ENCODE measurements around the gene UBE2G1. TPM values are rescaled to one million over a fixed set of nuclear protein-coding genes. Genes with fewer than 3 reads are reported as not detected.

Gene UBE2G1
- total RNA-seq, 3 donors from 2014 or later, result 71.3 to 73.0 (median 72.2) TPM

DNA sequence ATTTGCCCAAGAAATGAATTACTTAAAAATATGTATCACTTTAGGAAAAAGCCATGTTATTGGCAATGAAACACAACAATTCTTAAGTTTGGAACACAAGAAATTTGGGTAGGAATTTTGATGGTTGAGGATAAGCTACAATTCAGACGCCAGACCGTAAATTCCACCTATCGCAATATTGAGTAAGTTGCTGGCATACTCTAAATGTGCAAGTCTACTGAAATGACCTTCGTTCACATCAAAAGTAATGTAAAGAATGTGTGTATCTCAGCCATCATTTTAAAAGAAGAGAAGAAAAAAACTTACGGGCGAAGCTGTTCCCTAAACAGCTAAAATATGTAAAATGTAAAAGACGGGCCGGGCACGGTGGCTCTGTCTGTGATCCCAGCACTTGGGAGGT is 33.4 kb downstream of the UBE2G1 start:
- Mint-ChIP-seq H3K9me3 (no peaks in the 10 kb centered on the region), H3K4me1 (ENCODE audit: low read depth) (peaks cover 59% of the 10 kb centered on the region)

DNA sequence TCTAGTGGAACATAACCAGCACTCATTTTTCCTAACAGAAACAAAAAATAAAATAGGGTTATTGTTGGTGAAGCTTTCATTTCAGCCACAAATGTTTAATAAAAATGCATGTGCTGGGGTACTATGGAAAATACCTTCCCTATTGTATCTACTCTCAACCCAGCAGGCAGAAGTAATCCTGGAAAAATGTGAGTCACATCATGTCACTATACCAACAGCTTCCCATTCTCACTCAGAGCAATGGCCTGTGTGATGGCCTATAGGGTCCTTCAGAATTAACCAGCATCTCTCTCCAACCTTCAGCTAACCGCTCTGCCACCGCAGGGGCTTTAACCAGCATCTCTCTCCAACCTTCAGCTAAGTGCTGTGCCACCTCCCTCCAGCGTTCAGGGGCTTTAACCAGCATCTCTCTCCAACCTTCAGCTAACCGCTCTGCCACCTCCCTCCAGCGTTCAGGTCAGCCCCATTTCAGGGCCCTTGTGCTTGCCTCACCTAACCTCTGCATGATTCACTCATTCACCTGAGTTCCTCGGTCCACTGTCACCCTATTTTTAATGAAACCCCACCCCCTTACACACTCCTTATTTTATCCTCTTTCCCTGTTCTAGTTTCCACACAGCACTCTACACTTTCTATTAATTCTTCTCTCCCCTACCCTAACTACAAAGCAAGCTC is 34.0 kb downstream of the UBE2G1 start:
- Mint-ChIP-seq H3K4me1 (ENCODE audit: low read depth) (peaks cover 55% of the 10 kb centered on the region), H3K9me3 (no peaks in the 10 kb centered on the region), H3K27me3 (ENCODE audit: low read depth) (no peaks in the 10 kb centered on the region), H3K36me3 (ENCODE audit: insufficient read depth) (peaks cover 6% of the 10 kb centered on the region), H3K4me3 (no peak overlapping the region)
- DNase-seq (no peak), ATAC-seq (no peak)

More for the DNA sequence above, 33.4 kb downstream of the UBE2G1 start:
- peaks cover 2% of the 10 kb centered on the region for H3K36me3 Mint-ChIP-seq (ENCODE audit: insufficient read depth)
- DNase-seq (no peak), ATAC-seq (no peak)
- H3K27me3 Mint-ChIP-seq (ENCODE audit: low read depth), result no peaks in the 10 kb centered on the region
- H3K4me3 Mint-ChIP-seq, result no peak overlapping the region

DNA sequence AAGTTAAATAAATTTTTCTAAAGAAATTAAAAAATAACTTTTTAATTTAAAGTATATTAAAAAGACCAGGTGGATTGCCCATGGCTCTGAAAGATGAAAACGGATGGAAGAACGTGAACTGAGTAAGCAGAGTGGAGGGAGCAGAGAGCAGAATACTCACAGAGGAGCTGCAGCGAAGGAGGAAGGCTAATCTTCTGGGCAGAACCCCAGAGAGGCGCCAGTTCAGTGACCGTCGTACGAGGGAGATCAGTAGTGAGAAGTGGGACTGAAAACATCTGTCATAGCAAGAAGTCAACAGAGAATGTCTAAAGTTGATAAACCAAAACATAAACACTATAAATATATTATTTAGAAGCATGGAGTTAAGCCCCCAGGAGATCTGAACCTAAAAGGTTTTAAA is 34.9 kb downstream of the UBE2G1 start:
- Mint-ChIP-seq H3K27me3 (ENCODE audit: low read depth) (no peaks in the 10 kb centered on the region), H3K9me3 (no peaks in the 10 kb centered on the region), H3K4me3 (no peak overlapping the region), H3K36me3 (ENCODE audit: insufficient read depth) (peaks cover 6% of the 10 kb centered on the region), H3K4me1 (ENCODE audit: low read depth) (peaks cover 48% of the 10 kb centered on the region)
- ATAC-seq (no peak), DNase-seq (no peak)

DNA sequence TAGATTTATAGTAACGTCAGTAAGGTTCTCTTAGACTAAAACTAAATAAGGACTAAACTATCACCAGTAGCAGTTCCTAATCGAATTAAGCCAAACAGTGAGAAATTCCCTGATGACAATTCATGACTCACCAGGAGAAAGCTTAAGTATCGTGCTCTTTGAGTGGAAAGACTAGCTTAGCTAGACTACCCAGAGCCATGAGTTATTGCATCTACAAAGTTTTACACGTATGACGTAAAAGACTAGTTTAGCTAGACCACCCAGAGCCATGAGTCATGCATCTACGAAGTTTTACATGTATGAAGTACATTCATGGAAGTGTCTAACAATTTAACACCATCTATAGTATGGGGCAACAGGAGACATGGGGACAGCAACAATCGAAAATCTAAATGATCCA is 36.6 kb downstream of the UBE2G1 start:
- H3K4me1 Mint-ChIP-seq (ENCODE audit: low read depth), result peaks cover 44% of the 10 kb centered on the region
- peaks cover 17% of the 10 kb centered on the region for H3K36me3 Mint-ChIP-seq (ENCODE audit: insufficient read depth)
- DNase-seq (no peak), ATAC-seq (peak; percentile 57 to 59)
- H3K27me3 Mint-ChIP-seq (ENCODE audit: low read depth), result no peaks in the 10 kb centered on the region
- H3K4me3 Mint-ChIP-seq, result no peak overlapping the region
- peaks cover 10% of the 10 kb centered on the region for H3K9me3 Mint-ChIP-seq

DNA sequence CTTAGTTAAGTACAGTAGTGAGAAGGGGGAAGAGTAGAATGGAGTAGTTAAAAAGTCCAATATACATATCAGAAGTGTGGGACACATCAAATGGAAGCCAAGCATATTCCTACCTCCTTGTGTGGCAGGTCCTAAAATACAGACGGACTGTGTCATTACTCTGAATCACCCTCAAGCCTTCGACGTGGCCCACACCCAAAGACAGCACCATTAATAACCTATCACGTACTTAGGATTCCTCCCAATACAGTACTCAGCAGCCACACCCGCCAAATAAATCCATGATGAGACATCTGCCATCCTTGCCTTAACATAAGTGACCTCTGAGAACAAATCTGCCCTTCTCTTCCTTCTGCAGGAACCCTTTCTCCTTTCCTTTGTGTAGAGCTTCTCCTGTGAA is 38.9 kb downstream of the UBE2G1 start:
- peaks cover 37% of the 10 kb centered on the region for H3K4me1 Mint-ChIP-seq (ENCODE audit: low read depth)
- ATAC-seq, result no peak
- H3K27me3 Mint-ChIP-seq (ENCODE audit: low read depth), result no peaks in the 10 kb centered on the region
- no peak overlapping the region for H3K4me3 Mint-ChIP-seq
- H3K9me3 Mint-ChIP-seq, result peaks cover 10% of the 10 kb centered on the region
- peaks cover 17% of the 10 kb centered on the region for H3K36me3 Mint-ChIP-seq (ENCODE audit: insufficient read depth)
- no peak for DNase-seq

DNA sequence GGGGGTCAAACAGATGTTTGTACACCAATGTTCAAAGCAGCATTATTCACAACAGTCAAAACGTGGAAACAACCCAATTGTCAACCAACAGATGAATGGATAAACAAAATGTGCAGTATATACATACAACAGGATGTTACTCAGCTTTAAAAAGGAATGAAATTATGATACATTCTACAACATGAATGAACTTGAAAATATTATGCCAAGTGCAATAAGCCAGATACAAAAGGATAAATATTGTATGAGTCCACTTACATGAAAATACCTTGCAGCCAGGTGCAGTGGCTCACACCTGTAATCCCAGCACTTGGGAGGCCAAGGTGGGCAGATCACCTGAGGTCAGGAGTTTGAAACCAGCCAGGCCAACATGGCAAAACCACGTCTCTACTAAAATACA is 39.9 kb downstream of the UBE2G1 start:
- Mint-ChIP-seq H3K4me3 (no peak overlapping the region), H3K9me3 (peaks cover 10% of the 10 kb centered on the region), H3K27me3 (ENCODE audit: low read depth) (no peaks in the 10 kb centered on the region), H3K36me3 (ENCODE audit: insufficient read depth) (peaks cover 18% of the 10 kb centered on the region), H3K4me1 (ENCODE audit: low read depth) (peaks cover 37% of the 10 kb centered on the region)
- ATAC-seq (no peak), DNase-seq (no peak)

DNA sequence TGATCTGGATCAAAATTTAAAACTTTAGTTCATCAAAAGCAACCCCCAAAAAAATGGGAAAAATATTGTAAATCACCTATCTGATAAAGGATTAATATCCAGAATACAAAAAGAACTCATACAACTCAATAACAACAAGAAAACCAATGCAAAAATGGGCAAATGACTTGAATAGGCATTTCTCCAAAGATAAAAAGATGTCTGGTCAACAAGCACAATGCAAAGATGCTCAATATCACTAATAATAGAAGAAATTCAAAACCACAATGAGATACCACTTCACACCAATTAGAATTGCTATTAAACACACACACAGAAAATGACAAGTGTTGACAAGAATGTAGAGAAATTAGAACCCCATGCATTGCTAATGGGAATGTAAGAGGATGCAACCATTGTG is 40.4 kb downstream of the UBE2G1 start:
- peaks cover 17% of the 10 kb centered on the region for H3K36me3 Mint-ChIP-seq (ENCODE audit: insufficient read depth)
- H3K27me3 Mint-ChIP-seq (ENCODE audit: low read depth), result no peaks in the 10 kb centered on the region
- no peak for DNase-seq
- H3K4me3 Mint-ChIP-seq, result no peak overlapping the region
- peaks cover 10% of the 10 kb centered on the region for H3K9me3 Mint-ChIP-seq
- no peak for ATAC-seq
- peaks cover 36% of the 10 kb centered on the region for H3K4me1 Mint-ChIP-seq (ENCODE audit: low read depth)

DNA sequence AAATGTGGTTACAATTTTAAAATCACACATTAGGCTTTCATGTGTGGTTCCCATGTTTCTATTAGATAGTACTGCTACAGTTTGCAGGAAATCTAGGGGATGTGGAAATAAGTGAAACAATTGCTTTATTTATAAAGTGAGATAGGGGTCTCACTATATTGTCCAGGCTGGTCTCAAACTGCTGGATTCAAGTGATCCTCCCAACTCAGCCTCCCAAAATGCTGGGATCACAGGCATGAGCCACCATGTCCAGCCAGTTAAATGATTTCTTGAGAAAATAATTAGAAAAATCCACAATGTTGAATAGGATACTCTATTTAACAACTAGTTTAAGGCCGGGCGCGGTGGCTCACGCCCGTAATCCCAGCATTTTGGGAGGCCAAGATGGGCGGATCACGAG is 42.0 kb downstream of the UBE2G1 start:
- DNase-seq (no peak), ATAC-seq (no peak)
- H3K4me1 Mint-ChIP-seq (ENCODE audit: low read depth), result peaks cover 32% of the 10 kb centered on the region
- H3K27me3 Mint-ChIP-seq (ENCODE audit: low read depth), result no peaks in the 10 kb centered on the region
- peaks cover 10% of the 10 kb centered on the region for H3K9me3 Mint-ChIP-seq
- H3K4me3 Mint-ChIP-seq, result no peak overlapping the region
- peaks cover 17% of the 10 kb centered on the region for H3K36me3 Mint-ChIP-seq (ENCODE audit: insufficient read depth)

DNA sequence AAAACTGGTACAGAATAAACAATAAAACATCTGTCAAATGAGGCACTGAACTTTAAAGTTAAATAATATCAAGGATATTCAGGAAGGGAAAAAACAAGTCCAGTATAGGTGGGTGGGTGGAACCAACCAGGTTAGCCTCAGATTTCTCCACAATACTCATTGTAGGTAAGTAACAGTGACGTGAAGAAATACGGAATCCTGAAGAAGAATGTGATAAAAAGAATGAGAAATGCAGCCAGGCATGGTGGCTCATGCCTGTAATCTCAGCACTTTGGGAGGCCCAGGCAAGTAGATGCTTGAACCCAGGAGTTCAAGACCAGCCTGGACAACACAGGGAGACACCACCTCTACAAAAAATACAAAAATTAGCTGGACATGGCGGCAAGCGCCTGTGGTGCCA is 47.3 kb downstream of the UBE2G1 start:
- H3K27me3 Mint-ChIP-seq (ENCODE audit: low read depth), result no peaks in the 10 kb centered on the region
- no peak for DNase-seq
- no peak overlapping the region for H3K4me3 Mint-ChIP-seq
- peaks cover 47% of the 10 kb centered on the region for H3K4me1 Mint-ChIP-seq (ENCODE audit: low read depth)
- H3K9me3 Mint-ChIP-seq, result no peaks in the 10 kb centered on the region
- no peak for ATAC-seq
- peaks cover 2% of the 10 kb centered on the region for H3K36me3 Mint-ChIP-seq (ENCODE audit: insufficient read depth)

DNA sequence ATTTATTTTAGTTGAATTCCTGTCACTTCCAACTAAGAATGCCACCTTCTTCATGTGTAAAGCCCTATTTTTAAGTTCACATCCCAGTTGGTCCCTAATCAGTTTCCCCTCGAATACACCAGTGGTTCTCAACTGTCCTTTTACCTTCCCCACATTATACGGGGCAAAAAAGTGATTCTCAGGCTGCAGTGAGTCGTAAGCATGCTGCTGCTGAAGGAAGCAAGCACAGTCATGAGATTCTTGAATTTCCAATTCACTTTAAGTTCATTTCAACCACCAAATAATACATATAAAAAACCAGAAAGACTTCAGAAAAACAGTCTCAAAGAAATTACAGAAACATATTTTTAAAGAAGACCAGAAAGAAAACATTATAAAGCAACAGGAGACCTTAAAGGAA is 47.9 kb downstream of the UBE2G1 start:
- Mint-ChIP-seq H3K9me3 (no peaks in the 10 kb centered on the region), H3K4me3 (no peak overlapping the region), H3K27me3 (ENCODE audit: low read depth) (no peaks in the 10 kb centered on the region), H3K36me3 (ENCODE audit: insufficient read depth) (peaks cover 2% of the 10 kb centered on the region), H3K4me1 (ENCODE audit: low read depth) (peaks cover 48% of the 10 kb centered on the region)
- DNase-seq (no peak), ATAC-seq (no peak)

DNA sequence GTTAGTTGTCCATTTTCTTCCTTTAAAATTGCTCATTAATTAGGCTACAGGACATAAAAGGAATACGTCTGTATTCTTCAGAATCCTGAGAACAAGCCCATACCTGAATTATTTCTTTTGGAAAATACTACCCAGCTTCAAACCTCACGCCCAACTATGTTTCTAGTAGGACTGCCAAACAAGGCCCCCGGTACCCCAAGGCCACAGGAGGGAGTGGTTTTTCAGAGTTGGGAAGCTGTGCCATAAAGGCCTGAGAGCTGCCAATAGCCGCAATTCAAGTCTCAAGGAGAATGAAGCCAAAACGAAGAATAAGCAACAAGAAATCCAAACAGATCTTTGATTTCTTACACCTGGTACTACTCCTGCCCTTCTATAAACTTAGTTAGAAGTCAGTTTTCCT is 48.3 kb downstream of the UBE2G1 start:
- DNase-seq (no peak), ATAC-seq (no peak)
- H3K4me3 Mint-ChIP-seq, result no peak overlapping the region
- peaks cover 48% of the 10 kb centered on the region for H3K4me1 Mint-ChIP-seq (ENCODE audit: low read depth)
- peaks cover 2% of the 10 kb centered on the region for H3K36me3 Mint-ChIP-seq (ENCODE audit: insufficient read depth)
- H3K27me3 Mint-ChIP-seq (ENCODE audit: low read depth), result no peaks in the 10 kb centered on the region
- no peaks in the 10 kb centered on the region for H3K9me3 Mint-ChIP-seq

DNA sequence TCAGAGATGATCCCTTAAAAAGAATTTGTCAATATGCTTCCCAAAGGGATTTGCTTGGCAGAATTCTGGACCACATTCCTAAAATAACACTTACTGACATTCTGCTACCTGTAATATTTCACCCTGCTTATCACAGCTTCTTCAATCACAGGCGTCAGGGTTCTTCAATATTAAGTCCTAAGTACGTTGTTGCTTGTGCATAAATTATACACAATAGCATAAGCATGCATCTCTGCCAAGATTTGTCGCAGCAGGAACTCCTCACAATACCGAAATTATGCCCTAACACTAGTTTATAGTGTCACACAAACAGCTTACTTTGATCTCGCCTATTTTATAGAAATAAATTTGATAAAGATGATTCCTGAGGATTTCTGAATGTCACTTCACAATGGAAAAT is 48.9 kb downstream of the UBE2G1 start:
- Mint-ChIP-seq H3K4me3 (no peak overlapping the region), H3K36me3 (ENCODE audit: insufficient read depth) (peaks cover 2% of the 10 kb centered on the region), H3K27me3 (ENCODE audit: low read depth) (no peaks in the 10 kb centered on the region), H3K9me3 (no peaks in the 10 kb centered on the region), H3K4me1 (ENCODE audit: low read depth) (peaks cover 51% of the 10 kb centered on the region)
- DNase-seq, result no peak
- no peak for ATAC-seq

DNA sequence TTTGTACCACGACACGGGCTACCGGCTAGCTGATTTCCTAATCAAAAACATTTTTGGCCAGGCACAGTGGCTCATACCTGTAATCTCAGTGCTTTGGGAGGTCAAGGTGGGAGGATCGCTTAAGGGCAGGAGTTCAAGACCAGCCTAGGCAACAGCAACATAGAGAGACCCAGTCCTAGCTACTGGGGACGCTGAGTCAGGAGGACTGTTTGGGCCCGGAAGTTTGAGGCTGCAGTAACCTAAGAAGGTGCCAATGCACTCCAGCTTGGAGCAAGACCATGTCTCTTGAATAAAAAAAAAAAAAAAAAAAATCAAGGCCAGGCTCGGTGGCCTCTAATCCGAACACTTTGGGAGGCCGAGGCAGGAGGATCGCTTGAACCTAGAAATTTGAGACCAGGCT is 49.8 kb downstream of the UBE2G1 start:
- Mint-ChIP-seq H3K4me1 (ENCODE audit: low read depth) (peaks cover 52% of the 10 kb centered on the region), H3K9me3 (no peaks in the 10 kb centered on the region), H3K27me3 (ENCODE audit: low read depth) (no peaks in the 10 kb centered on the region), H3K4me3 (no peak overlapping the region), H3K36me3 (ENCODE audit: insufficient read depth) (no peaks in the 10 kb centered on the region)
- DNase-seq (no peak), ATAC-seq (no peak)

DNA sequence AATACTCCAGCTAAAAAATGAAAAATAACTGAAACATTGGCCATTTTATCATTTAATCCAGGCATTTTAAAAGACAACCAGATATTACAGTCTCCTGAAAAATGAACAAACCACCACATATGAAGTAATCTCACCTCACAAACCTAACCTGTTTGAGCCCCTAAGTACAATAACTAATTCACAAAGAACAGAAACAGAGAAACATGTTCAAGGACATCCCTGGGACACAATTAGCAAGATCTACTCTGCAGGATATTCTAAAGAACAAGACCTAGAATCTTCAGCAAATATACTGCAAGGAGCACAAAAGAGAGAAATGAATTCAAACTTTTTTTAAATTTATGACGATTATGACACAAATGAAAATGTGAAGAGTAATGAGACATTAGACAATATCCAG is 51.9 kb downstream of the UBE2G1 start:
- no peak for DNase-seq
- Mint-ChIP-seq H3K4me1 (ENCODE audit: low read depth) (peaks cover 70% of the 10 kb centered on the region), H3K36me3 (ENCODE audit: insufficient read depth) (no peaks in the 10 kb centered on the region), H3K9me3 (no peaks in the 10 kb centered on the region), H3K27me3 (ENCODE audit: low read depth) (no peaks in the 10 kb centered on the region), H3K4me3 (no peak overlapping the region)
- no peak for ATAC-seq

DNA sequence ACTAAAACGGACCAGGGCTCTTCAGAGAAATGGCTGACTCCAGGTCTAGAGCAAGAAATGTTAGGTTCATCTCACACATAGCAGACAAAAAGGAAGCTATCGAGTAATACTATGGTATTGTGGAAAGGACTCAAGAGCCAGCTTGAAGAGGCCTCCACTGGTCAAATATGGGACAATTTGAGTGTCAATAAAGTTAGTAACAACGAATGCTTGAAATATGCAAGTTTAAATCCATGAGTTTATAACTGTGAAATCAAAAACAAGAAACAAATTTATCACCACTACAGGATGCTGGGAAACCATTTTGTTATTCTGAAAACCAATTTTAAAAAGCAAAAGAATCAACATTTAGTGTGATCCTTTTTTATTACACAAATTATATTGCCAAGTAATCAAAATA is 52.3 kb downstream of the UBE2G1 start:
- no peaks in the 10 kb centered on the region for H3K36me3 Mint-ChIP-seq (ENCODE audit: insufficient read depth)

More for the DNA sequence above, 52.3 kb downstream of the UBE2G1 start:
- Mint-ChIP-seq H3K9me3 (no peaks in the 10 kb centered on the region), H3K4me3 (no peak overlapping the region), H3K27me3 (ENCODE audit: low read depth) (no peaks in the 10 kb centered on the region), H3K4me1 (ENCODE audit: low read depth) (peaks cover 71% of the 10 kb centered on the region)
- ATAC-seq, result no peak
- no peak for DNase-seq
